Activated CD4-positive, alpha-beta T cell treated with anti-CD3 and anti-CD28 coated beads, Interleukin-2, amount 50 U/mL, for 48 hours (primary cell): Measurements from ENCODE around the gene ATP2A3.
A peak's percentile ranks its signal among the peaks of the same experiment; 100 is the strongest.

Experiments used
- DNase-seq, 2 experiments: peaks; one replicate each; pipeline ENCODE4 v3.0.0-alpha.2; 2020

The ATP2A3 gene

GRCh38 chr17:3907483-3908216 lies 56.6 kb downstream of the ATP2A3 start:
- no peak for DNase-seq

DNA sequence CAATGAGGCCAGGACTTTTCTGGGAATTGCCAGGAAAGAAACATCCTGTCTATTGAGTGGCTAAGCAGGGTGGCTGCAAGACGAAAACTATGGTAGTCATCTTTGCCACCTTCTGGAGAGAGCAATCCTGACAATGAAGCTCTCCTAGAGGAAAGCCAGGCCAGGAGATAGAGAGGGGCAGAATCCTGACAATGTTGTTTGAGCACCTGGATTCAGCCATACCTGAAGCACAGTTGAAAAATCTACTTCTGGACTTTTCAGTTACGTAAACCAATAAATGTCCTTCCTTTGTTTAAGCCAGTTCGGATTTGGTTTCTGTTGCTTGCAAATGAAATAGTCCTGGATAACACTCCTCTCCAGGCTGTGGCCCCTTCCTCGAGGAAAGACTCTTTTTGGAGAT lies 57.4 kb downstream of the ATP2A3 start:
- no peak for DNase-seq

- no peak for DNase-seq
These were observed 59.2 kb downstream of the ATP2A3 start for GRCh38 chr17:3905017-3905520.

DNA sequence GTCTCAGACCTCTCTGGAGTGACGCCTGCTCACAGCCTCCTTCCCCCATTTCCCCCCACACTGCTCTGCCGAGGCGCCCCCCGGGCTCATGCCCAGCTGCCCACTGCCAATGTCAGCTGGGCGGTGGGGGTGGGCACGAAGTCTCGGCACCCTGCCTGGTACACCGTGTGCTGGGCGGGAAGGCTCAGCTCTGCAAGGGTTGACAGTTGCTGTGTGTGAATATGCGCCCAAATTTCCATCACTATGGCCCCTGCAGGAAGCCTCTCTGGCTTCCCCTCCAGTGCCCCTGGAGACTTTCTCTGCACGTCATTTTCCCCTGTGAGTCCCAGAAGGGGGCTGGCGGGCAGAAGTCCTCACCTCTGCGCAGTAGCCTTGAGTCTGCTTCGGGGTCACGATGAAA lies 59.7 kb downstream of the ATP2A3 start:
- DNase-seq: no peak

GRCh38 chr17:3903881-3904290 lies 60.4 kb downstream of the ATP2A3 start:
- no peak for DNase-seq

DNA sequence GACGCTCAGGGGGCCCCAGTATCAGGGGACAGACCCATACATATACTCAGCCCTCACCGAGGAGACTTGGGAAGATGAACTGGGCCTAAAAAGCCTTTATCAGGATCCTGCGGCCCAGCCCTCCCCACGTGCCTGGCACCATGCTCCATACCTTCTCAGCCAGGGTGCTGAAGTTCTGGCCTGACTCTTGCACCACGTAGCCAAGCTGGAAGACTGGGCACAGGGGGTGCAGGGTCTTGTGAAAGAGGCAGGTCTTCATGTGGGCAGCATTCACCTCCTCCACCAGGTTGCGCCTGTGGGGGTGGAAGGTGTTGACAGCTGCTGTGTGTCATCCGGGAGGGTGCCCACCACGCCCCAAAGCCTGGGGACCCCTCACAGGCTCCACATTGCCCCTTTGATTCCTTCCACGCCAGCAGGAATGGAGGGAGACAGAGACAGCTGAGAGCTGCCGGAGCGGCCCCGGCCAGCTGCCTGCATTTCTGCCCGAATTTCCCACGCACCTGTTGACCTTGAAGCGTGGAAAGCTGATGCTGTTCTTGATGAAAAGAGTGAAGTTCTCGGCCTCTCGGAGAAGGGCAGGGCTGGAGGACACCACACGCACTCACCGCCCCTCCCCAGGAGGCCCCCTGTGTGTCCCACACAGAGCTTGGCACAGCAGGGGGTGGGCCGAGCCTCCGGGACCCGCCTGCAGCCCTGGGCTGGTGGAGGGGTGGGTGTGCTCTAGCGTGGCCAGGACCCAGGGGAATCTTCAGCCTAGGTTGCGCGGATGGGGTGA lies 61.0 kb downstream of the ATP2A3 start:
- DNase-seq: no peak

- DNase-seq: no peak
These were observed 63.6 kb downstream of the ATP2A3 start for GRCh38 chr17:3900646-3901045.

DNA sequence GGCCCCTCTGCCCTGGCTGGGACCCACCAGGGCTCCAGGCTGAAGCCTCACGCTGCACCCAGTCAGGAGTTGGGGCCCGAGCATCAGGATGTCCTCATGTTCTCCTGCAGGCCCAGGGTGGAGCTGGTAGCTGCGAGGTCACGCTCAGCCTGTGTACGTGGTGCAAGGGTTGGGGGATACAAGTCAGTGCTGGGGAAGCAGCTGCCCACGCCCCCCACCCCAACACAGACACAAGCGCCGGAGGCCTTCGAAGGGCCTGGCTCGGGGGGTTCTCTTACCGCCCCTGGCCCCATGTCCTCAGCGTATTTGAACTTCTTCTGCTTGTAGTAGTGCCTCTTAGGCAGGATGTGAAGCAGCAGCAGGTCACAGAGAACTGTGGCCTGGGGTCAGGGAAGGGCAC lies 66.5 kb downstream of the ATP2A3 start:
- no peak for DNase-seq

GRCh38 chr17:3896968-3897235 lies 67.3 kb downstream of the ATP2A3 start:
- no peak for DNase-seq

DNA sequence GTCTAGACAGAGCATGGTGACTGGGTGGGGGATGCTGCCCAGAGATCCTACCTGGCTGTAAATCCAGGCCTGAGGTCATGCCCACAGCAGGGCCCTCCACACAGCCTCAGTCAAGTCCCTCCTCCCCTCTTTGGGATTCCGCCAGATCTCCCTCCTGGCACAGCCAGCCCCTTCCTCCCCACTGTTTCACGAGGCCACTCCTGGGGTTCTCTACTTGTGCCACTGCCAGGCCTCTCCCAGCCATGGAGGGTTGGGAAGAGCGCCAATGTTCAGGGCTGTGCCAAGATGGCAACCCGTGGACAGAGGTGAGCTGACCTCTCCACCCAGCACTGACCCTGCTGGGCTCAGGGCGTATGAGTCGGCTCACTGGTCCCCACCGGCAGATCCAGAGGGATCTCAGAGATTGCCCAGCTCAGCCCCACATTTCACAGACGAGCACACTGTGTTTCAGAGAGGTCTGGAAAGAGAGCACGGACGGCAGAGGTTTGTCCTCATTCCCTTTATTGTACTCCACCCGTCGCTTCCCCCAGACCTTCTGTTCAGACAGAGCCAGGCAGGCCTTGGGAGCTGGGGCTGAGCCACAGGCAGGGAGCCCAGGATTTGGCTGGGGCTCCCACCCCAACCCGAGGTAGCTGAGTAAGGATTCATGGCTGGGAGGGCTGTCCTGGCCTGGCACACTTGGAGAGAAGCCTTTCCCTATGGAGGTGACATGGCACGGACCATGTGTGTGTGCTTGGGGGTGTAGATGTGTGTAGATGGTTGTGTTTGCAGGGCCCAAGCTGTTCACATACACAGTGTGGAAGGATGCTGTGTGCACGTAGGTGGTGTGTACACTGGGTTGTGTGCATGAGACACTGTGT lies 67.9 kb downstream of the ATP2A3 start:
- DNase-seq: no peak

- DNase-seq: no peak
These were observed 68.9 kb downstream of the ATP2A3 start for GRCh38 chr17:3895354-3895753.

- DNase-seq: no peak
These were observed 69.3 kb downstream of the ATP2A3 start for GRCh38 chr17:3894911-3895343.

- no peak for DNase-seq
These were observed 70.0 kb downstream of the ATP2A3 start for GRCh38 chr17:3894188-3894587.

GRCh38 chr17:3893720-3894116 lies 70.5 kb downstream of the ATP2A3 start:
- no peak for DNase-seq

DNA sequence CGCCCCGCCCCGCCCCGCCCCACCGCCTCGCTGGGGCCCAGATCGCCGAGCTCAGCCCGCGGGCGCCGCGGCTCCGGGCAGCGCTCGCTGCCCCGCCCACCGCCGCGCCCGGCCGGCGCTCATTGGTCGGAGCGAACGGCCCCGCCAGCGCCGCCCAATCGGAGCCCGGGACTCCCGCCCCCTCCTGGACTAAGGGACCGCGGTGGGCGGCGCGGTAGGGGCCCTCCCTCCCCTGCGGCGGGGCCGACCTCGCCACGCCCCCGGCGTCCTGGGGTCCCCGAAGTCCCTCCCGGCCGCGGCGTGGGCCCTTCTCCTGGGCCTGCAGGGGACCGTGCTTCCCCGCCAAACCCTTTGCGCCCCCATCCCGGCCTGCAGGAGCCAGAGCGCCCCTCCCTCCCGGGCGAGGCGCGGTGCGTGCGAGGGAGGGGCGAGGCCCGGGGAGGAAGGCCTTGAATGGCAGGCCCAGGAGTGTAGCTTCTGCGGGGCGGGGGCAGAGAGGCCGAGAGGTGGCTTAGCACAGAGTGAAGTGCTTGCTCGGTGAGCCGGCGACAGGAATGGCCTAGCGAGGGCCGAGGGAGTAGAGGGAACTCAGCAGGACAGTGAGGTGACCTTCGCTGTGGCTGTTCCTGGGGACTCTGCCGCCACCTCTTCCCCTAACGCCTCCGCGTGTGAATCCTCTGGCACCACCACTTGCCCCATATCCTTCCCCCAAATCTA lies 71.1 kb downstream of the ATP2A3 start, which contains the start of gene CAMKK1:
Gene CAMKK1 (minus strand): TSS at position 51 of the 717 bp plus-strand sequence. CDS start 7,366 bp downstream, outside the sequence.
- peak; percentile 89 to 91 for DNase-seq

GRCh38 chr17:3892095-3892998 lies 71.9 kb downstream of the ATP2A3 start:
- DNase-seq: peak; percentile 52 to 59

DNA sequence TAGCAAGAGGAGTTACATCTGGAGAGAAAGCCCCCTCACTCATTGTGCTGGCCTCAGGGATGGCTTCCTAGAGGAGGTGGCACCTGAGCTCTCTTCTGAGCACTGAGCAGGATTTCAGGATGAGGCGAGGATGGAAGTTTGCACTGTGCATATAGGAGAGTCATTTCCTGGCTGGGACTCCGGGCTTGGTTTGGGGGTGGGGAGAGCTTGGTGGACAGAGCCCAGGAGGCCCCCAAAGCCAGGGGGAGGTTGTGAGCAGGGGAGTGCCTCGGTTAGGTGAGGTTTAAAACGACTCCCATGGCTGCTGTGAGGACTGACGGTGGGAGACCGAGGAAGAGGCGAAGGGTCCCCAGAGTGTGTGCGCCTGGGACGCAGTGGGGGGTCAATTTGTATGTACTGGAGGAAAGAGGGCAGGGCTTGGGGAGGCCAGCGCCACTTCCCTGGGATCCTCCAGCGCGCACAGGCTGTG lies 72.6 kb downstream of the ATP2A3 start:
- DNase-seq: no peak

GRCh38 chr17:3890878-3891219 lies 73.4 kb downstream of the ATP2A3 start:
- DNase-seq: no peak

- DNase-seq: peak; percentile 22 to 30
These were observed 74.0 kb downstream of the ATP2A3 start for GRCh38 chr17:3890082-3890877.

- DNase-seq: no peak
These were observed 74.8 kb downstream of the ATP2A3 start for GRCh38 chr17:3889325-3890012.
